Measurements from ENCODE around the gene C19orf53. TPM values are rescaled to one million over a fixed set of nuclear protein-coding genes. Genes with fewer than 3 reads are reported as not detected.

C19orf53 gene
- total RNA-seq: 163 TPM

DNA sequence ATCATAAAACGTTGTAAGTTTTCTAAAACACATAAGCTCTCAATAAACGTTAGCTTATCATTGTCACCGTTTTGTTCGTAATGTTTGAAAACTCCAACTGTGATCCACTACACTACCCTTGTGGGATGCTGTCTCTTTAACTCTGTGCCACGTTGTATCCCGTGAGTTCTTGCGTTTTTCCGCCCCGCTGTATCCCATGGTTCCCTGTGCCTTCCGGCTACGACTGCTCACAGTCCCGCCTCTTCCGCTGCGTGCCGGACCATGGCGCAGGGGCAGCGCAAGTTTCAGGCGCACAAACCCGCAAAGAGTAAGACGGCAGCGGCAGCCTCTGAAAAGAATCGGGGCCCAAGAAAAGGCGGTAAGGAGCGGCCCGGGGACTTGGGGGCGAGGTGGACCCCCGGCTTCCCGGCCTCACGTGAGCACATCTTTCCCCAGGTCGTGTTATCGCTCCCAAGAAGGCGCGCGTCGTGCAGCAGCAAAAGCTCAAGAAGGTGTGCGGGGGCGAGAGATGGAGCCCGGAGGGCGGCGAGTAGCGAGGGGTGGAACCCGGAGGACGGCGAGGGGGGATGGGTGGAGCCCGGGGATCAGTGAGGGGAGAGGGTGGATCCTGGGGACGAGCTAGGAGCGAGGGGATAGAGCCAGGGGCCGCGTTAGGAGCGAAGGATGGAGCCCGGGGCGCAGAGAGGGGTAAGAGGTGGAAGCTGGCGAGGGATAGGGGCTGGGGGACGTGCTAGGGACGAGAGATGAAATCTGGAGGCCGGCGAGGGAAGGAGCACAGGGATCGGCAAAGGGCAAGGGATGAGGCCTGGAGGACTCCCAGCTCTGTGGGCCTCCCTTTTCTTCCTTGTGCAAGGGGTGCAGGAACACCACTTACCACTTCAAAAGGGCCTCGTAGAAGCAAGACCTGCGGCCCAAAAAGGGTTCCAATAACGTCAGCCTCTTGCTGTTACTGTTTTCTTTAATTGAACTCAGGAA is at the start of gene C19orf53:
C19orf53 (plus strand) TSS at position 240 of the 975 bp plus-strand sequence; CDS start at position 262, 22 bp downstream.
- intact Hi-C loops (cut with DNase I): loop anchor here (5.0 kb wide), 1 partner anchor 42 kb away; no protein-coding TSS in a partner anchor
- Histone ChIP-seq H3K27me3 (no peaks in the 10 kb centered on the region), H3K9me3 (no peaks in the 10 kb centered on the region), H3K4me3 (peak within 1 kb of the TSS; percentile 64 to 88), H3K36me3 (peaks cover 42 to 53% of the 10 kb centered on the region in 2 donors), H3K4me1 (peaks cover 0 to 24% of the 10 kb centered on the region in 2 donors), H3K27ac (peak within 1 kb of the TSS; percentile 86 to 88)
- TF ChIP-seq, protein P1, sequence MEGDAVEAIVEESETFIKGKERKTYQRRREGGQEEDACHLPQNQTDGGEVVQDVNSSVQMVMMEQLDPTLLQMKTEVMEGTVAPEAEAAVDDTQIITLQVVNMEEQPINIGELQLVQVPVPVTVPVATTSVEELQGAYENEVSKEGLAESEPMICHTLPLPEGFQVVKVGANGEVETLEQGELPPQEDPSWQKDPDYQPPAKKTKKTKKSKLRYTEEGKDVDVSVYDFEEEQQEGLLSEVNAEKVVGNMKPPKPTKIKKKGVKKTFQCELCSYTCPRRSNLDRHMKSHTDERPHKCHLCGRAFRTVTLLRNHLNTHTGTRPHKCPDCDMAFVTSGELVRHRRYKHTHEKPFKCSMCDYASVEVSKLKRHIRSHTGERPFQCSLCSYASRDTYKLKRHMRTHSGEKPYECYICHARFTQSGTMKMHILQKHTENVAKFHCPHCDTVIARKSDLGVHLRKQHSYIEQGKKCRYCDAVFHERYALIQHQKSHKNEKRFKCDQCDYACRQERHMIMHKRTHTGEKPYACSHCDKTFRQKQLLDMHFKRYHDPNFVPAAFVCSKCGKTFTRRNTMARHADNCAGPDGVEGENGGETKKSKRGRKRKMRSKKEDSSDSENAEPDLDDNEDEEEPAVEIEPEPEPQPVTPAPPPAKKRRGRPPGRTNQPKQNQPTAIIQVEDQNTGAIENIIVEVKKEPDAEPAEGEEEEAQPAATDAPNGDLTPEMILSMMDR (IDR thresholded peaks at IDR 0.05): no peak
- DNase-seq (ENCODE audit: low spot score in 2 of 2): peak; percentile 55 to 93

- Histone ChIP-seq H3K9me3 (no peaks in the 10 kb centered on the region), H3K36me3 (no peaks in the 10 kb centered on the region), H3K27ac (no peak overlapping the region), H3K4me1 (peaks cover 3 to 33% of the 10 kb centered on the region in 2 donors), H3K4me3 (no peak overlapping the region), H3K27me3 (no peaks in the 10 kb centered on the region)
- intact Hi-C loops (cut with DNase I): no loop called here
- DNase-seq (ENCODE audit: low spot score in 2 of 2): no peak
- TF ChIP-seq, protein P1 (IDR thresholded peaks at IDR 0.05): no peak
Measured at GRCh38 chr19:13726323-13726722, 47.9 kb upstream of the C19orf53 start.

DNA sequence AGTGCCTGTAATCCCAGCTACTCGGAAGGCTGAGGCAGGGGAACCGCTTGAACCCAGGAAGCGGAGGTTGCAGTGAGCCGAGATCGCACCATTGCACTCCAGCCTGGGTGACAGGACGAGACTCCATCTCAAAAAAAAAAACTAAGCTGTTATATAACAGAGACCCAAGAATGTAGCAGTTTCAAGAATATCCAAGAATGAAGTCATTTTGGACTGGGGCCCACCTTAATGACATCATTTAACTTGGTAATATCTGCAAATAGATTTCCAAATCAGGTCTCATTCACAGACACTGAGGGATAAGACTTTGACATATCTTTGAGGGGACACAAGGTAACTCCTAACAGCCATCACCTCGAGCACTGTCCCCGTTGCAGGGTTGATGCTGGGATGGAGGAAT is 46.5 kb upstream of the C19orf53 start:
- peak overlapping the region in 1 of 2 donors; percentile 17 for H3K4me3 ChIP-seq
- TF ChIP-seq, protein P1 (IDR thresholded peaks at IDR 0.05): no peak
- DNase-seq (ENCODE audit: low spot score in 2 of 2): peak in 1 of 2 donors; percentile 77
- H3K4me1 ChIP-seq: peaks cover 3 to 33% of the 10 kb centered on the region in 2 donors
- H3K27me3 ChIP-seq: no peaks in the 10 kb centered on the region
- peak overlapping the region; percentile 88 to 95 for H3K27ac ChIP-seq
- no peaks in the 10 kb centered on the region for H3K36me3 ChIP-seq
- intact Hi-C loops (cut with DNase I): no loop called here
- no peaks in the 10 kb centered on the region for H3K9me3 ChIP-seq

GRCh38 chr19:13729859-13730258 is 44.4 kb upstream of the C19orf53 start:
- H3K27me3 ChIP-seq: no peaks in the 10 kb centered on the region
- peak overlapping the region; percentile 88 to 95 for H3K27ac ChIP-seq
- peaks cover 3 to 39% of the 10 kb centered on the region in 2 donors for H3K4me1 ChIP-seq
- no peaks in the 10 kb centered on the region for H3K9me3 ChIP-seq
- no peak for DNase-seq (ENCODE audit: low spot score in 2 of 2)
- no peak overlapping the region for H3K4me3 ChIP-seq
- H3K36me3 ChIP-seq: no peaks in the 10 kb centered on the region
- intact Hi-C loops (cut with DNase I): loop anchor here (2.0 to 5.0 kb wide), 4 partner anchors 42 to 613 kb away; partner anchors contain the start of genes C19orf53, NACC1 and TRMT1
- TF ChIP-seq, protein P1 (IDR thresholded peaks at IDR 0.05): no peak

GRCh38 chr19:13731147-13731964 is 42.9 kb upstream of the C19orf53 start:
- DNase-seq (ENCODE audit: low spot score in 2 of 2): peak; percentile 65 to 96
- no peaks in the 10 kb centered on the region for H3K27me3 ChIP-seq
- TF ChIP-seq, protein P1 (IDR thresholded peaks at IDR 0.05): no peak
- no peaks in the 10 kb centered on the region for H3K36me3 ChIP-seq
- H3K4me3 ChIP-seq: peak overlapping the region; percentile 50 to 70
- intact Hi-C loops (cut with DNase I): loop anchor here (1.0 to 5.0 kb wide), 5 partner anchors 16 to 614 kb away; partner anchors contain the start of genes C19orf53, NACC1 and TRMT1
- no peaks in the 10 kb centered on the region for H3K9me3 ChIP-seq
- H3K27ac ChIP-seq: peak overlapping the region; percentile 88 to 95
- peaks cover 3 to 39% of the 10 kb centered on the region in 2 donors for H3K4me1 ChIP-seq

Measured in ascending aorta (tissue), 2 donors.